Peyer's patch (tissue), 4 donors: ENCODE results near the gene LRRC15. TPM values are rescaled to one million over a fixed set of nuclear protein-coding genes. Genes with fewer than 3 reads are reported as not detected.
A peak's percentile ranks its signal among the peaks of the same experiment; 100 is the strongest.

Experiments used
- DNase-seq, 3 donors: peaks; one replicate each; pipeline ENCODE4 v3.0.0-alpha.2; 2017 to 2019
- H3K27ac ChIP-seq, 4 donors: fragments of 200-600 bp; sonication (generic); one replicate each; pipeline ENCODE4 v1.5.1; 2016 to 2019
- H3K27me3 ChIP-seq, 2 donors: fragments of 200-600 bp; sonication (generic); one replicate each; pipeline ENCODE4 v1.5.1; 2019
- H3K36me3 ChIP-seq, 3 donors: fragments of 200-600 bp; sonication (generic); one replicate each; pipeline ENCODE4 v1.5.1; 2016 to 2019
- H3K4me1 ChIP-seq, 4 donors: fragments of 200-600 bp; sonication (generic); one replicate each; pipeline ENCODE4 v1.5.1; 2016 to 2019
- H3K4me3 ChIP-seq, 4 donors: fragments of 200-600 bp; sonication (generic); 1 replicate in 3 of 4; 2 replicates in 1 of 4; pipeline ENCODE4 v1.5.1; 2016 to 2019; ENCODE audit warnings: mild to moderate bottlenecking in 1 of 4
- H3K9me3 ChIP-seq, 4 donors: fragments of 200-600 bp; sonication (generic); one replicate each; pipeline ENCODE4 v1.5.1; 2016 to 2019; ENCODE audit warnings: mild to moderate bottlenecking in 1 of 4
- CTCF ChIP-seq, 6 experiments: fragments of 450-650 bp in 4 of 6; fragments of 200-600 bp in 2 of 6; sonication (generic) in 1 of 6; IDR thresholded peaks; one replicate each; pipeline ENCODE4 v1.5.1; 2017 to 2019; ENCODE audit warnings: antibody characterized with exemption in 6 of 6, mild to moderate bottlenecking in 3 of 6, moderate library complexity in 1 of 6
- POLR2A ChIP-seq, 2 donors: fragments of 450-650 bp; IDR thresholded peaks; one replicate each; pipeline ENCODE4 v1.5.1; 2017; ENCODE audit warnings: antibody characterized with exemption in 2 of 2, mild to moderate bottlenecking in 2 of 2, moderate library complexity in 2 of 2
- total RNA-seq, 4 donors: library from RNA; depleted of rRNA; stranded (reverse); fragments of >200 nt; gene quantifications; one replicate each; pipeline ENCODE4 v1.1.0, GENCODE V29; 2016

The LRRC15 gene
- total RNA-seq, 4 donors from 2014 or later: 0.28 TPM; not detected in 3

DNA sequence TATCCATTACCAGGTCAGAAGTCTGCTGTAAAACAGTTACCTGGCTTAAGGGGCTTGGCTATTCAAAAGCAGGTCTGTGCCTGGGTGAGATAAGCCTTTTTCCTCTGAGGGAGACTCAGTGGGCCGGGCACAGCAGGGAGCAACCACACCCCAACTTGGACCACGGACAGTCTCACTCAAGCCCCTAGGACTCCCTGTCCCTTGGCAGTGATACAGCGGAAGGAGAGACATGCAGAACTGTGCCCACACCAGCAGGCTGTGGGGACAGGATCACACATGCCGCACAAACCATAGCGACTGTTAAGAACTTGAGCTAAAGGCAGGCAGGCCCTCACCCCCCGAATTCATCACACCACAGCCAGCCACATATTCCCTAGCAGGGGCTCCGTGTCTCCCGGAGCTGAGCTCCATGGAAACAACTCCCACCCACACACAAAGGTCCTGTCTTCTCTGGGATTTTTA lies 32.4 kb upstream of the LRRC15 start:
- peaks cover 0 to 15% (median 6%) of the 10 kb centered on the region in 4 donors for H3K4me1 ChIP-seq
- no peak for TF ChIP-seq CTCF (IDR thresholded peaks at IDR 0.05)
- no peak for TF ChIP-seq POLR2A (IDR thresholded peaks at IDR 0.05)
- H3K9me3 ChIP-seq: no peaks in the 10 kb centered on the region
- peak in 1 of 3 donors; percentile 32 for DNase-seq
- no peak overlapping the region for H3K4me3 ChIP-seq
- H3K27me3 ChIP-seq: no peaks in the 10 kb centered on the region
- H3K27ac ChIP-seq: no peak overlapping the region
- H3K36me3 ChIP-seq: peaks cover 0 to 7% (median 0%) of the 10 kb centered on the region in 3 donors

GRCh38 chr3:194401346-194401745 lies 31.8 kb upstream of the LRRC15 start:
- TF ChIP-seq CTCF (IDR thresholded peaks at IDR 0.05) (no peak), POLR2A (IDR thresholded peaks at IDR 0.05) (no peak)
- Histone ChIP-seq H3K36me3 (peaks cover 0 to 7% (median 0%) of the 10 kb centered on the region in 3 donors), H3K4me1 (peaks cover 0 to 21% (median 9%) of the 10 kb centered on the region in 4 donors), H3K9me3 (no peaks in the 10 kb centered on the region), H3K27ac (no peak overlapping the region), H3K4me3 (no peak overlapping the region), H3K27me3 (no peaks in the 10 kb centered on the region)
- peak in 1 of 3 donors; percentile 25 for DNase-seq

DNA sequence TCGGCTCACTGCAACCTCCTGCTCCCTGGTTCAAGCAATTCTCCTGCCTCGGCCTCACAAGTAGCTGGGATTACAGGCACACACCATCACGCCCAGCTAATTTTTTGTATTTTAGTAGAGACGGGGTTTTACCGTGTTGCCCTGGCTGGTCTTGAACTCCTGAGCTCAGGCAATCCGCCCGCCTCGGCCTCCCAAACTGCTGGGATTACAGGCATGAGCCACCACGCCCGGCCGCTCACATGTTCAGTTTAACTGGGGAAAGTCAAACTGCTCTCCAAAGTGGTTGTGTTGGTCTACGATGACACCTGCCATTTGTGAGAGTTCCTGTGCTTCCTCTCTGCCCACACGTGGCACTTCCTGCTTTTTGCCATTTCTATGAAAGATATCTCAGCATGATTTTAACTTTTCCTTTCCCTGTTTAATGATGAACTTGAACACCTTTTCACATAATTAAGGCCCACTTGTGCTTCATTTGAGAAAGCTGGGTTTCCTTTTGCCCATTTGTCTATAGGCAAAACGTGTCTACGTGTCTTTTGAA lies 30.4 kb upstream of the LRRC15 start:
- TF ChIP-seq POLR2A (IDR thresholded peaks at IDR 0.05): no peak
- TF ChIP-seq CTCF (IDR thresholded peaks at IDR 0.05): no peak
- Histone ChIP-seq H3K4me1 (peaks cover 0 to 33% (median 9%) of the 10 kb centered on the region in 4 donors), H3K27ac (no peak overlapping the region), H3K4me3 (no peak overlapping the region), H3K9me3 (no peaks in the 10 kb centered on the region), H3K36me3 (no peaks in the 10 kb centered on the region), H3K27me3 (no peaks in the 10 kb centered on the region)
- peak in 1 of 3 donors; percentile 37 for DNase-seq

GRCh38 chr3:194399166-194399565 lies 29.6 kb upstream of the LRRC15 start, which contains the start of gene GP5:
TSS of gene GP5 (minus strand) at chr3:194399266. CDS start at chr3:194398282, 984 bp downstream.
- Histone ChIP-seq H3K27me3 (no peaks in the 10 kb centered on the region), H3K4me3 (peak within 1 kb of the TSS in 2 of 4 donors; percentile 31 to 35), H3K27ac (no peak within 1 kb of the TSS), H3K36me3 (no peaks in the 10 kb centered on the region), H3K9me3 (no peaks in the 10 kb centered on the region), H3K4me1 (peaks cover 0 to 37% (median 9%) of the 10 kb centered on the region in 4 donors)
- DNase-seq: no peak
- TF ChIP-seq POLR2A (IDR thresholded peaks at IDR 0.05): no peak
- no peak for TF ChIP-seq CTCF (IDR thresholded peaks at IDR 0.05)

GRCh38 chr3:194397757-194398312 lies 28.3 kb upstream of the LRRC15 start:
- peak in 2 of 3 donors; percentile 45 to 46 for DNase-seq
- Histone ChIP-seq H3K4me3 (peak overlapping the region in 2 of 4 donors; percentile 31 to 35), H3K4me1 (peaks cover 0 to 37% (median 9%) of the 10 kb centered on the region in 4 donors), H3K27ac (no peak overlapping the region), H3K27me3 (no peaks in the 10 kb centered on the region), H3K9me3 (no peaks in the 10 kb centered on the region), H3K36me3 (no peaks in the 10 kb centered on the region)
- no peak for TF ChIP-seq POLR2A (IDR thresholded peaks at IDR 0.05)
- no peak for TF ChIP-seq CTCF (IDR thresholded peaks at IDR 0.05)
